Measurements from ENCODE around the gene EPHA3.

DNA sequence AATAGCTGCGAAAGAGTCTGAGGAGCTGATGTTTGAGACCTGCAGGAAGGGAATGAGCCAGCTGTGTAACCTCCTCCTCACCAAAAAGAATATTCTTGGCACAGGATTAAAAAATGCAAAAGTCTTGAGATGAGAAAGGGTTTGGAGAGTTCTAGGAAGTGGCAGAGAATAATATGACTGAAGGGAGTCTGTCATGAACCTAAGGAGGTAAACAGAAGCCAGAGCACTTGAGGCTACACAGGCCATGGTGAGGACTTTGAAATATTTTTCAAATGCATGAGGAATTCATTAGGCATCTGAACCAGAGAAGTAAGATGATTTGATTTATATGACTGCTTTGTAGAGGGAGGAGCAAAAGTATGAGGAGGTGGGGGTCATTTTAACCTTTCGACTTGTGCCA is 347.8 kb downstream of the EPHA3 start:
- TF ChIP-seq, protein P1, sequence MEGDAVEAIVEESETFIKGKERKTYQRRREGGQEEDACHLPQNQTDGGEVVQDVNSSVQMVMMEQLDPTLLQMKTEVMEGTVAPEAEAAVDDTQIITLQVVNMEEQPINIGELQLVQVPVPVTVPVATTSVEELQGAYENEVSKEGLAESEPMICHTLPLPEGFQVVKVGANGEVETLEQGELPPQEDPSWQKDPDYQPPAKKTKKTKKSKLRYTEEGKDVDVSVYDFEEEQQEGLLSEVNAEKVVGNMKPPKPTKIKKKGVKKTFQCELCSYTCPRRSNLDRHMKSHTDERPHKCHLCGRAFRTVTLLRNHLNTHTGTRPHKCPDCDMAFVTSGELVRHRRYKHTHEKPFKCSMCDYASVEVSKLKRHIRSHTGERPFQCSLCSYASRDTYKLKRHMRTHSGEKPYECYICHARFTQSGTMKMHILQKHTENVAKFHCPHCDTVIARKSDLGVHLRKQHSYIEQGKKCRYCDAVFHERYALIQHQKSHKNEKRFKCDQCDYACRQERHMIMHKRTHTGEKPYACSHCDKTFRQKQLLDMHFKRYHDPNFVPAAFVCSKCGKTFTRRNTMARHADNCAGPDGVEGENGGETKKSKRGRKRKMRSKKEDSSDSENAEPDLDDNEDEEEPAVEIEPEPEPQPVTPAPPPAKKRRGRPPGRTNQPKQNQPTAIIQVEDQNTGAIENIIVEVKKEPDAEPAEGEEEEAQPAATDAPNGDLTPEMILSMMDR (IDR thresholded peaks at IDR 0.05): no peak
- TF ChIP-seq POLR2A (IDR thresholded peaks at IDR 0.05): no peak
